IMR-90 (cell line): ENCODE results near the gene STIM1. TPM values are rescaled to one million over a fixed set of nuclear protein-coding genes. Genes with fewer than 3 reads are reported as not detected.

Experiments used
- ATAC-seq: fragments of 200-7000 bp; cut with Tn5 transposase; 2 replicates; pipeline ENCODE4 v1.9.1; 2020; ENCODE audit warnings: low read depth, mild to moderate bottlenecking, moderate library complexity
- BruUV-seq: library from RNA; stranded (reverse); fragments of 400-500 nt; replicated peaks from 2 replicates; lab custom pipeline; 2021; lab: Mats Ljungman, UMichigan
- CTCF ChIA-PET: fragments of 300-600 bp; formaldehyde crosslinking; extraction: SDS; loops from one replicate; lab custom pipeline; 2021; ENCODE audit warnings: antibody characterized with exemption; lab: Yijun Ruan, JAX
- POLR2A ChIA-PET: fragments of 300-600 bp; sonication (Branson Sonifier 250); formaldehyde crosslinking; loops from one replicate; lab custom pipeline; 2022; ENCODE audit warnings: antibody characterized with exemption; ENCODE audit not compliant: unreplicated experiment; lab: Charles Lee
- DNase-seq: peaks from one replicate; pipeline ENCODE4 v3.0.0; 2013
- H2AFZ ChIP-seq: replicated peaks from 2 replicates; pipeline ENCODE3; 2013; ENCODE audit warnings: low read length, mild to moderate bottlenecking; ENCODE audit not compliant: poor library complexity
- H2AK5ac ChIP-seq: 2 replicates; pipeline ENCODE4 v1.6.1; 2013; ENCODE audit warnings: low read depth, low read length, inconsistent platforms
- H2AK9ac ChIP-seq: replicated peaks from 2 replicates; pipeline ENCODE3; 2013; ENCODE audit warnings: mild to moderate bottlenecking, low read depth, low read length, moderate library complexity; ENCODE audit not compliant: poor library complexity
- H2BK120ac ChIP-seq: 2 replicates; pipeline ENCODE4 v1.6.1; 2013; ENCODE audit warnings: low read depth, low read length, inconsistent platforms
- H2BK15ac ChIP-seq: 3 replicates; pipeline ENCODE4 v1.6.1; 2013; ENCODE audit warnings: low read depth, low read length, inconsistent platforms
- H2BK20ac ChIP-seq: 2 replicates; pipeline ENCODE4 v1.6.1; 2013; ENCODE audit warnings: low read depth, mild to moderate bottlenecking, inconsistent platforms, low read length, moderate library complexity
- H2BK5ac ChIP-seq: 2 replicates; pipeline ENCODE4 v1.6.1; 2013; ENCODE audit warnings: mild to moderate bottlenecking, low read depth, low read length, inconsistent platforms; ENCODE audit not compliant: poor library complexity, severe bottlenecking
- H3K14ac ChIP-seq: replicated peaks from 2 replicates; pipeline ENCODE4 v1.6.1; 2013; ENCODE audit warnings: low read depth, low read length, inconsistent platforms
- H3K18ac ChIP-seq: 2 replicates; pipeline ENCODE4 v1.6.1; 2013; ENCODE audit warnings: low read depth, low read length, control low read depth
- H3K23ac ChIP-seq: 2 replicates; pipeline ENCODE4 v1.6.1; 2013; ENCODE audit warnings: low read depth, low read length, inconsistent platforms
- H3K27ac ChIP-seq: 2 replicates; pipeline ENCODE4 v1.5.1; 2013; ENCODE audit warnings: mild to moderate bottlenecking, control low read depth, low read length; ENCODE audit not compliant: insufficient read depth
- H3K27me3 ChIP-seq: 2 replicates; pipeline ENCODE4 v1.6.1; 2013; ENCODE audit warnings: low read length; ENCODE audit not compliant: control insufficient read depth, insufficient read depth
- H3K36me3 ChIP-seq: 2 replicates; pipeline ENCODE4 v1.6.1; 2013; ENCODE audit warnings: low read length, mixed read lengths; ENCODE audit not compliant: control insufficient read depth, insufficient read depth
- H3K4ac ChIP-seq: 2 replicates; pipeline ENCODE4 v1.6.1; 2013; ENCODE audit warnings: low read depth, low read length, inconsistent platforms
- H3K4me1 ChIP-seq: 2 replicates; pipeline ENCODE4 v1.6.1; 2013; ENCODE audit warnings: low read length, mixed read lengths; ENCODE audit not compliant: control insufficient read depth, insufficient read depth
- H3K4me2 ChIP-seq: 2 replicates; pipeline ENCODE4 v1.6.1; 2013; ENCODE audit warnings: low read depth, mild to moderate bottlenecking, control low read depth, low read length, moderate library complexity
- H3K4me3 ChIP-seq: 2 replicates; pipeline ENCODE4 v1.5.1; 2013; ENCODE audit warnings: low read depth, mild to moderate bottlenecking, control low read depth, low read length, moderate library complexity; ENCODE audit not compliant: insufficient read depth
- H3K56ac ChIP-seq: 2 replicates; pipeline ENCODE4 v1.6.1; 2013; ENCODE audit warnings: low read length, inconsistent platforms; ENCODE audit not compliant: insufficient read depth; ENCODE audit errors: extremely low read depth
- H3K79me1 ChIP-seq, 2 experiments: 2 replicates each; pipeline ENCODE4 v1.6.1; 2013; ENCODE audit warnings: low read length in 2 of 2, inconsistent platforms in 1 of 2, low read depth in 1 of 2
- H3K9ac ChIP-seq: 2 replicates; pipeline ENCODE4 v1.6.1; 2013; ENCODE audit warnings: low read depth, low read length, control low read depth
- H3K9me1 ChIP-seq: 2 replicates; pipeline ENCODE4 v1.6.1; 2013; ENCODE audit warnings: low read length, inconsistent platforms; ENCODE audit not compliant: insufficient read depth
- H3K9me3 ChIP-seq: 2 replicates; pipeline ENCODE4 v1.6.1; 2013; ENCODE audit warnings: low read length; ENCODE audit not compliant: control insufficient read depth, insufficient read depth
- H4K20me1 ChIP-seq: 2 replicates; pipeline ENCODE4 v1.6.1; 2013; ENCODE audit warnings: low read length, inconsistent platforms; ENCODE audit not compliant: insufficient read depth
- H4K5ac ChIP-seq: 2 replicates; pipeline ENCODE4 v1.6.1; 2013; ENCODE audit warnings: mild to moderate bottlenecking, low read depth, low read length, control low read depth
- H4K8ac ChIP-seq, 2 experiments: 2 replicates each; pipeline ENCODE4 v1.6.1; 2013; ENCODE audit warnings: low read depth in 2 of 2, low read length in 2 of 2, control low read depth in 1 of 2, inconsistent platforms in 1 of 2
- H4K91ac ChIP-seq: 2 replicates; pipeline ENCODE4 v1.6.1; 2013; ENCODE audit warnings: low read depth, low read length, inconsistent platforms; ENCODE audit not compliant: insufficient read depth
- BHLHE40 ChIP-seq: fragments of 150-350 bp; IDR thresholded peaks from 2 replicates; pipeline ENCODE4 v1.6.1; 2016; ENCODE audit warnings: mild to moderate bottlenecking, low read depth, low read length
- CEBPB ChIP-seq: IDR thresholded peaks from 2 replicates; pipeline ENCODE4 v1.6.1; 2012; ENCODE audit warnings: low read depth, low read length, improper control_type of control experiment
- CHD1 ChIP-seq: IDR thresholded peaks from 2 replicates; pipeline ENCODE4 v1.6.1; 2012; ENCODE audit warnings: low read depth, low read length, improper control_type of control experiment
- CTCF ChIP-seq: conservative IDR thresholded peaks from 2 replicates; pipeline ENCODE4 v1.5.1; 2012; ENCODE audit warnings: mild to moderate bottlenecking, low read depth, low read length, improper control_type of control experiment
- ELK1 ChIP-seq: fragments of 150-350 bp; IDR thresholded peaks from 2 replicates; pipeline ENCODE4 v1.6.1; 2016; ENCODE audit warnings: low read depth, mild to moderate bottlenecking, low read length, moderate library complexity, borderline replicate concordance
- FOS ChIP-seq: fragments of 150-350 bp; IDR thresholded peaks from 2 replicates; pipeline ENCODE4 v1.6.1; 2016; ENCODE audit warnings: low read depth, low read length
- MAFK ChIP-seq: IDR thresholded peaks from 2 replicates; pipeline ENCODE4 v1.6.1; 2012; ENCODE audit warnings: low read depth, low read length, improper control_type of control experiment
- MAZ ChIP-seq: IDR thresholded peaks from 2 replicates; pipeline ENCODE4 v1.6.1; 2012; ENCODE audit warnings: low read depth, mild to moderate bottlenecking, low read length, improper control_type of control experiment, moderate library complexity, borderline replicate concordance
- MXI1 ChIP-seq: IDR thresholded peaks from 2 replicates; pipeline ENCODE4 v1.6.1; 2012; ENCODE audit warnings: low read depth, mild to moderate bottlenecking, low read length, moderate library complexity, borderline replicate concordance
- RAD21 ChIP-seq: IDR thresholded peaks from 2 replicates; pipeline ENCODE4 v1.6.1; 2012; ENCODE audit warnings: low read length, improper control_type of control experiment
- RCOR1 ChIP-seq: IDR thresholded peaks from 2 replicates; pipeline ENCODE4 v1.6.1; 2012; ENCODE audit warnings: mild to moderate bottlenecking, low read length, improper control_type of control experiment; ENCODE audit not compliant: insufficient replicate concordance
- RFX5 ChIP-seq: IDR thresholded peaks from 2 replicates; pipeline ENCODE4 v1.8.0; 2012; ENCODE audit warnings: low read depth, mild to moderate bottlenecking, low read length, moderate library complexity
- SMC3 ChIP-seq: fragments of 150-350 bp; IDR thresholded peaks from 2 replicates; pipeline ENCODE4 v1.6.1; 2016; ENCODE audit warnings: low read depth, mild to moderate bottlenecking, antibody characterized with exemption, low read length, moderate library complexity
- USF2 ChIP-seq: fragments of 150-350 bp; IDR thresholded peaks from 2 replicates; pipeline ENCODE4 v1.6.1; 2017; ENCODE audit warnings: mild to moderate bottlenecking, antibody characterized with exemption, low read length, low read depth
- WGBS, 2 experiments: methylation state at CpG; one replicate each; pipeline versions ENCODE4 v1.1.5 to v1.1.7; 2013; ENCODE audit warnings: missing lambda C conversion rate in 2 of 2; ENCODE audit not compliant: insufficient read length in 1 of 2; ENCODE audit errors: extremely low coverage in 2 of 2; 5-methylcytosine and 5-hydroxymethylcytosine counted together
- dilution Hi-C: fragments of 300-500 bp; cut with HindIII; formaldehyde crosslinking; loops from one replicate; pipeline ENCODE4 v1.14.3; 2018; ENCODE audit warnings: low sequenced_read_pairs; ENCODE audit not compliant: unreplicated experiment
- in situ Hi-C: fragments of 300-500 bp; cut with MboI; formaldehyde crosslinking; loops from 3 replicates; pipeline ENCODE4 v1.14.3; 2019; ENCODE audit warnings: low sequenced_read_pairs, inconsistent platforms, mixed read lengths
- intact Hi-C: fragments of 100-400 bp; cut with micrococcal nuclease; formaldehyde crosslinking; loops from 2 replicates; pipeline ENCODE4 v1.10.0; 2022
- polyA plus RNA-seq, 3 experiments: library from polyadenylated mRNA; depleted of rRNA; stranded (reverse); fragments of >200 nt; gene quantifications; 2 replicates each; pipeline ENCODE4 v1.2.3, GENCODE V29; 2012; ENCODE audit warnings: low replicate concordance in 1 of 3
- total RNA-seq: library from RNA; depleted of rRNA; stranded (reverse); fragments of >200 nt; gene quantifications from 2 replicates; pipeline ENCODE4 v1.2.3, GENCODE V29; 2012

Gene STIM1
- total and polyA plus RNA-seq, 2 of the 4 experiments (the other 2 are of a cell fraction): 17.9 to 23.0 TPM

- TF ChIP-seq USF2: no peak
- no peak for TF ChIP-seq SMC3
- no peak for TF ChIP-seq MAFK
- TF ChIP-seq MAZ: no peak
- TF ChIP-seq RCOR1: no peak
- TF ChIP-seq BHLHE40: no peak
- TF ChIP-seq CEBPB: no peak
- no peak for TF ChIP-seq CTCF
- TF ChIP-seq CHD1: no peak
- no peak for TF ChIP-seq RFX5
- TF ChIP-seq RAD21: no peak
- TF ChIP-seq MXI1: no peak
- no peak for TF ChIP-seq FOS
- TF ChIP-seq ELK1: no peak
- dilution Hi-C loops: no loop called here
- H3K27me3 ChIP-seq: no peaks in the 10 kb centered on the region
- no peak for ATAC-seq
- in situ Hi-C loops: no loop called here
- peaks cover 81% of the 10 kb centered on the region for H4K20me1 ChIP-seq
- no peak overlapping the region for H3K4me3 ChIP-seq
- no peak overlapping the region for H2BK120ac ChIP-seq
- no peak overlapping the region for H2BK15ac ChIP-seq
- H3K18ac ChIP-seq: no peak overlapping the region
- intact Hi-C loops: no loop called here
- no peak for DNase-seq
- no peak overlapping the region for H2AK5ac ChIP-seq
- no peak overlapping the region for H3K56ac ChIP-seq
- peaks cover 53% of the 10 kb centered on the region for H3K9me1 ChIP-seq
- CTCF ChIA-PET: no interaction called here
- no peak overlapping the region for H4K91ac ChIP-seq
- H2AK9ac ChIP-seq: no peak overlapping the region
- H2BK5ac ChIP-seq: no peak overlapping the region
- no peak overlapping the region for H4K8ac ChIP-seq
- no peak overlapping the region for H3K9ac ChIP-seq
- no peak overlapping the region for H3K23ac ChIP-seq
- no peak overlapping the region for H2BK20ac ChIP-seq
- no peak overlapping the region for H3K4me2 ChIP-seq
- H3K36me3 ChIP-seq: peaks cover 2% of the 10 kb centered on the region; the same call in 1 of the 2 replicates
- H3K14ac ChIP-seq: no peak overlapping the region
- H4K5ac ChIP-seq: no peak overlapping the region
- no peak overlapping the region for H3K4ac ChIP-seq
- POLR2A ChIA-PET: interaction anchor here (0.6 kb wide), 1 partner anchor 11 kb away, joined by 6 read pairs; no protein-coding TSS in a partner anchor
- H3K4me1 ChIP-seq: peaks cover 22% of the 10 kb centered on the region
- H3K9me3 ChIP-seq: no peaks in the 10 kb centered on the region
- no TSS peak for BruUV-seq
- H3K79me1 ChIP-seq: peaks cover 54 to 82% of the 10 kb centered on the region in 2 experiments
- H3K27ac ChIP-seq: no peak overlapping the region
- no peak overlapping the region for H2AFZ ChIP-seq
- no CpG with 5 or more reads among the region's 5 CpGs for WGBS, 2 experiments
These were observed 18.6 kb upstream of the STIM1 start for GRCh38 chr11:3836903-3837302.
